Measurements from ENCODE around the gene RPS27L.

DNA sequence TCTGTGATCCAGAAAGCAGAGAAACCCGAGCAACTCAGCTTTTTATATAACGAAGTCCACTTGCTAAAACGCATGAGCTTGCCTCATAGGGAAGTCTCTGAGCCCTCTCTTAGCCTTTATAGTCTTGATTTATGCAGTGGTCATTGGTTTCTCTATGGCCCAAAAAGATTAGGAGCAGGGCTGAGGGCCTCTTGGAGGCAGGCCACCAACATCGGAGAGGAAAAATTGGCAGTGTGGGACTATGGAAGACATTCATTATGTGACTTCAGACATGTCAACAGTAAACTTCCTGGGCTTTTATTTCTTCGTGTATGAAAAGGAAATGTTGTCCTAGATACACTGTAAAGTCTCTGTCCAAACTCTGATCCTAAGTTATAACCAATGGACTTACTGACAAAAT is 45.6 kb upstream of the RPS27L start:
- TF ChIP-seq POLR2AphosphoS5 (IDR thresholded peaks at IDR 0.05; ENCODE audit: low read depth, low read length) (no peak), POLR2A (IDR thresholded peaks at IDR 0.05; ENCODE audit: low read depth, low read length) (no peak), TAF1 (IDR thresholded peaks at IDR 0.05; ENCODE audit: low read depth, low read length) (no peak), SPI1 (IDR thresholded peaks at IDR 0.05; ENCODE audit: low read depth, low read length) (no peak), PAX5 (IDR thresholded peaks at IDR 0.05; ENCODE audit: insufficient read depth, low read length, severe bottlenecking) (no peak), POU2F2 (IDR thresholded peaks at IDR 0.05; ENCODE audit: low read depth, low read length) (no peak)
